Lower leg skin (tissue), 4 donors: ENCODE results near the gene STAC2. TPM values are rescaled to one million over a fixed set of nuclear protein-coding genes. Genes with fewer than 3 reads are reported as not detected.
"Not testable (repeated sequence)": the region's sequence is repeated elsewhere in the genome, so short reads cannot be mapped to it uniquely, and the experiment has no call there.

Source experiments
- DNase-seq, 2 donors: peaks; one replicate each; pipeline ENCODE4 v3.0.0-alpha.2; 2019; ENCODE audit warnings: low spot score in 2 of 2
- H3K4me3 ChIP-seq: fragments of 200-600 bp; sonication (generic); 2 replicates; pipeline ENCODE4 v1.5.1; 2017; ENCODE audit warnings: mild to moderate bottlenecking, low read depth; ENCODE audit not compliant: poor library complexity, severe bottlenecking
- CTCF ChIP-seq, 3 donors: fragments of 450-650 bp; IDR thresholded peaks; one replicate each; pipeline ENCODE4 v1.5.1; 2016; ENCODE audit warnings: antibody characterized with exemption in 3 of 3, mild to moderate bottlenecking in 3 of 3, moderate library complexity in 2 of 3
- POLR2A ChIP-seq, 2 donors: fragments of 450-650 bp; IDR thresholded peaks; one replicate each; pipeline ENCODE4 v1.6.1; 2016 to 2017; ENCODE audit warnings: antibody characterized with exemption in 2 of 2, mild to moderate bottlenecking in 1 of 2, moderate library complexity in 1 of 2
- WGBS, 2 donors: methylation state at CpG; one replicate each; pipeline ENCODE4 v1.1.5; 2018; 5-methylcytosine and 5-hydroxymethylcytosine counted together
- intact Hi-C: fragments of 100-400 bp; cut with DNase I; formaldehyde crosslinking; loops from one replicate; pipeline ENCODE4 v1.15.0; 2023; ENCODE audit warnings: low total_unique reads
- total RNA-seq, 4 donors: library from RNA; depleted of rRNA; stranded (reverse); fragments of >200 nt; gene quantifications; one replicate each; pipeline ENCODE4 v1.1.0, GENCODE V29; 2016

The STAC2 gene
- total RNA-seq, 4 donors from 2014 or later, result 2.3 to 35.6 (median 10.8) TPM

GRCh38 chr17:39170558-39170957 is 55.2 kb downstream of the STAC2 start:
- intact Hi-C loops, result no loop called here
- 70 to 83% methylated on average over 6 of the region's 6 CpGs for WGBS, 2 donors
- no peak overlapping the region for H3K4me3 ChIP-seq
- no peak for TF ChIP-seq POLR2A (IDR thresholded peaks at IDR 0.05)
- no peak for TF ChIP-seq CTCF (IDR thresholded peaks at IDR 0.05)
- no peak for DNase-seq

GRCh38 chr17:39170109-39170508 is 55.6 kb downstream of the STAC2 start:
- TF ChIP-seq CTCF (IDR thresholded peaks at IDR 0.05) (no peak), POLR2A (IDR thresholded peaks at IDR 0.05) (no peak)
- intact Hi-C loops, result no loop called here
- no peak overlapping the region for H3K4me3 ChIP-seq
- no peak for DNase-seq
- WGBS, 2 donors, result 66 to 68% methylated on average over 4 of the region's 4 CpGs

GRCh38 chr17:39169518-39169917 is 56.2 kb downstream of the STAC2 start:
- TF ChIP-seq POLR2A (IDR thresholded peaks at IDR 0.05) (no peak), CTCF (IDR thresholded peaks at IDR 0.05) (no peak)
- 79 to 80% methylated on average over 3 of the region's 3 CpGs for WGBS, 2 donors
- DNase-seq, result no peak
- no peak overlapping the region for H3K4me3 ChIP-seq
- intact Hi-C loops, result no loop called here

- no peak for DNase-seq
- intact Hi-C loops, result no loop called here
- TF ChIP-seq CTCF (IDR thresholded peaks at IDR 0.05) (no peak), POLR2A (IDR thresholded peaks at IDR 0.05) (no peak)
- H3K4me3 ChIP-seq, result no peak overlapping the region
- 81 to 83% methylated on average over 14 of the region's 14 CpGs for WGBS, 2 donors
Observed at GRCh38 chr17:39169101-39169500, 56.6 kb downstream of the STAC2 start.

GRCh38 chr17:39168503-39168902 is 57.2 kb downstream of the STAC2 start:
- WGBS, 2 donors, result 93 to 96% methylated on average over 10 of the region's 10 CpGs
- intact Hi-C loops, H3K4me3 ChIP-seq, DNase-seq: not testable (repeated sequence)

- DNase-seq, result no peak
- TF ChIP-seq POLR2A (IDR thresholded peaks at IDR 0.05) (no peak), CTCF (IDR thresholded peaks at IDR 0.05) (no peak)
- no peak overlapping the region for H3K4me3 ChIP-seq
- intact Hi-C loops, result no loop called here
- WGBS, 2 donors, result 39 to 60% methylated on average over 2 of the region's 2 CpGs
Observed at GRCh38 chr17:39167476-39167875, 58.3 kb downstream of the STAC2 start.
